ENCODE measurements around the gene IQSEC3. TPM values are rescaled to one million over a fixed set of nuclear protein-coding genes. Genes with fewer than 3 reads are reported as not detected.

IQSEC3 gene
- total and polyA plus RNA-seq, 2 of the 13 experiments (the other 11 are each of a cell fraction or from before 2014, with no cell fraction given) = not detected

GRCh38 chr12:153080-153746 is 86.6 kb downstream of the IQSEC3 start (continued):
- peak; percentile 92 for TF ChIP-seq RAD21 (CRISPR knock-in tag; IDR thresholded peaks at IDR 0.05)
- TF ChIP-seq STAT5B (CRISPR knock-in tag; IDR thresholded peaks at IDR 0.05) = no peak
- no peak for TF ChIP-seq ZNF3 (CRISPR knock-in tag; IDR thresholded peaks at IDR 0.05)
- TF ChIP-seq DMAP1 (CRISPR knock-in tag; IDR thresholded peaks at IDR 0.05) = no peak
- TF ChIP-seq SP1 (IDR thresholded peaks at IDR 0.05) = no peak
- no peak for TF ChIP-seq SP1 (CRISPR knock-in tag; IDR thresholded peaks at IDR 0.05)
- TF ChIP-seq POLR2AphosphoS2 (IDR thresholded peaks at IDR 0.05; ENCODE audit: low read depth, low read length) = no peak
- no peak for TF ChIP-seq ZNF207 (IDR thresholded peaks at IDR 0.05; ENCODE audit: borderline replicate concordance)
- no peak for TF ChIP-seq RBM22 (optimal IDR thresholded peaks at IDR 0.05; ENCODE audit: low read length)
- TF ChIP-seq SYNCRIP (IDR thresholded peaks at IDR 0.05; ENCODE audit: insufficient read depth, low read depth, low read length) = no peak
- no peak for TF ChIP-seq IRF2 (CRISPR knock-in tag; IDR thresholded peaks at IDR 0.05)
- no peak for TF ChIP-seq JDP2 (CRISPR knock-in tag; IDR thresholded peaks at IDR 0.05; ENCODE audit: borderline replicate concordance)
- no peak for TF ChIP-seq HOMEZ (CRISPR knock-in tag; IDR thresholded peaks at IDR 0.05; ENCODE audit: low read depth)
- TF ChIP-seq TFE3 (CRISPR knock-in tag; IDR thresholded peaks at IDR 0.05) = no peak
- no peak for TF ChIP-seq TRIM24 (CRISPR knock-in tag; IDR thresholded peaks at IDR 0.05)
- TF ChIP-seq SETDB1 (CRISPR knock-in tag; IDR thresholded peaks at IDR 0.05; ENCODE audit: borderline replicate concordance) = no peak
- TF ChIP-seq ZNF598 (CRISPR knock-in tag; IDR thresholded peaks at IDR 0.05; ENCODE audit: borderline replicate concordance) = no peak
- no peak for TF ChIP-seq DRAP1 (CRISPR knock-in tag; IDR thresholded peaks at IDR 0.05)
- TF ChIP-seq SOX6 (IDR thresholded peaks at IDR 0.05) = no peak
- TF ChIP-seq SOX6 (CRISPR knock-in tag; IDR thresholded peaks at IDR 0.05) = no peak
- no peak for TF ChIP-seq HNF4G (IDR thresholded peaks at IDR 0.05; ENCODE audit: borderline replicate concordance, low read depth, low read length)
- no peak for TF ChIP-seq HNF4G (CRISPR knock-in tag; IDR thresholded peaks at IDR 0.05; ENCODE audit: borderline replicate concordance, low read depth)
- TF ChIP-seq CBX1 (IDR thresholded peaks at IDR 0.05; ENCODE audit: low read depth) = peak; percentile 73
- TF ChIP-seq ZNF704 (CRISPR knock-in tag; IDR thresholded peaks at IDR 0.05; ENCODE audit: borderline replicate concordance) = no peak
- TF ChIP-seq IRF9 (CRISPR knock-in tag; IDR thresholded peaks at IDR 0.05; ENCODE audit: borderline replicate concordance) = no peak
- no peak for TF ChIP-seq ARNT (IDR thresholded peaks at IDR 0.05)
